Measurements from ENCODE around the gene NHLRC3.
"Not testable (repeated sequence)": the region's sequence is repeated elsewhere in the genome, so short reads cannot be mapped to it uniquely, and the experiment has no call there.

The NHLRC3 gene

GRCh38 chr13:39037880-39038568 is at the start of gene NHLRC3, which contains the start of gene PROSER1:
Gene NHLRC3, plus strand, starts transcription at chr13:39038456. Its CDS starts 184 bp downstream, at chr13:39038640.
Gene PROSER1, minus strand, starts transcription at chr13:39038089. Its CDS starts 847 bp downstream, at chr13:39037242.
- DNase-seq (ENCODE audit: low read depth in 2 of 2), result peak; percentile 63 to 69

- no peak for DNase-seq (ENCODE audit: low read depth in 2 of 2)
These were observed 47.6 kb upstream of the NHLRC3 start, which contains the start of gene STOML3 for GRCh38 chr13:38990693-38991092. Gene STOML3, minus strand, starts transcription at chr13:38990831. Its CDS starts 110 bp downstream, at chr13:38990721.

GRCh38 chr13:38993381-38993780 is 44.9 kb upstream of the NHLRC3 start:
- no peak for DNase-seq (ENCODE audit: low read depth in 2 of 2)

- no peak for DNase-seq (ENCODE audit: low read depth in 2 of 2)
These were observed 39.5 kb upstream of the NHLRC3 start for GRCh38 chr13:38998739-38999138.

- not testable (repeated sequence) for DNase-seq (ENCODE audit: low read depth in 2 of 2)
These were observed 31.7 kb upstream of the NHLRC3 start for GRCh38 chr13:39006371-39007111.

- DNase-seq (ENCODE audit: low read depth in 2 of 2), result no peak
These were observed 25.6 kb upstream of the NHLRC3 start for GRCh38 chr13:39012608-39013007.

GRCh38 chr13:39013462-39013861 is 24.8 kb upstream of the NHLRC3 start:
- no peak for DNase-seq (ENCODE audit: low read depth in 2 of 2)

- DNase-seq (ENCODE audit: low read depth in 2 of 2), result no peak
These were observed 22.2 kb upstream of the NHLRC3 start for GRCh38 chr13:39016087-39016486.

- DNase-seq (ENCODE audit: low read depth in 2 of 2), result no peak
These were observed 21.5 kb upstream of the NHLRC3 start for GRCh38 chr13:39016787-39017186.

GRCh38 chr13:39020853-39021462 is 17.3 kb upstream of the NHLRC3 start:
- no peak for DNase-seq (ENCODE audit: low read depth in 2 of 2)

GRCh38 chr13:39023316-39023715 is 14.9 kb upstream of the NHLRC3 start:
- DNase-seq (ENCODE audit: low read depth in 2 of 2), result no peak

- no peak for DNase-seq (ENCODE audit: low read depth in 2 of 2)
These were observed 14.5 kb upstream of the NHLRC3 start for GRCh38 chr13:39023761-39024160.

GRCh38 chr13:39025433-39025839 is 12.8 kb upstream of the NHLRC3 start:
- DNase-seq (ENCODE audit: low read depth in 2 of 2), result no peak

- no peak for DNase-seq (ENCODE audit: low read depth in 2 of 2)
These were observed 6.1 kb upstream of the NHLRC3 start for GRCh38 chr13:39032150-39032549.

GRCh38 chr13:39034085-39034484 is 4.2 kb upstream of the NHLRC3 start:
- no peak for DNase-seq (ENCODE audit: low read depth in 2 of 2)

GRCh38 chr13:39035204-39035603 is 3.1 kb upstream of the NHLRC3 start:
- DNase-seq (ENCODE audit: low read depth in 2 of 2), result no peak

GRCh38 chr13:39035799-39036198 is 2.5 kb upstream of the NHLRC3 start:
- no peak for DNase-seq (ENCODE audit: low read depth in 2 of 2)

- no peak for DNase-seq (ENCODE audit: low read depth in 2 of 2)
These were observed 2.0 kb upstream of the NHLRC3 start for GRCh38 chr13:39036212-39036611.

- DNase-seq (ENCODE audit: low read depth in 2 of 2), result no peak
These were observed 811 bp upstream of the NHLRC3 start for GRCh38 chr13:39037410-39037879.

GRCh38 chr13:39038569-39039030 is 344 bp downstream of the NHLRC3 start:
- peak; percentile 19 to 23 for DNase-seq (ENCODE audit: low read depth in 2 of 2)

GRCh38 chr13:39039041-39039440 is 785 bp downstream of the NHLRC3 start:
- DNase-seq (ENCODE audit: low read depth in 2 of 2), result no peak

GRCh38 chr13:39040206-39040605 is 1.9 kb downstream of the NHLRC3 start:
- DNase-seq (ENCODE audit: low read depth in 2 of 2), result no peak
